Progenitor cell of endocrine pancreas (in vitro differentiated cells): ENCODE data around the gene SLK. TPM values are rescaled to one million over a fixed set of nuclear protein-coding genes. Genes with fewer than 3 reads are reported as not detected.

ENCODE experiments used
- DNase-seq: peaks from one replicate; pipeline ENCODE4 v3.0.0; 2021; ENCODE audit warnings: low spot score; ENCODE audit not compliant: unreplicated experiment
- H3K27ac Mint-ChIP-seq: 2 replicates; pipeline ENCODE4 v1.8.0; 2021; ENCODE audit warnings: mild to moderate bottlenecking, moderate library complexity, mixed read lengths
- H3K27me3 Mint-ChIP-seq: 2 replicates; pipeline ENCODE4 v1.8.0; 2021; ENCODE audit warnings: mixed read lengths
- H3K36me3 Mint-ChIP-seq: 2 replicates; pipeline ENCODE4 v1.8.0; 2022; ENCODE audit warnings: mixed read lengths; ENCODE audit not compliant: insufficient read depth
- H3K4me1 Mint-ChIP-seq: 2 replicates; pipeline ENCODE4 v1.8.0; 2021; ENCODE audit warnings: low read depth, mixed read lengths
- H3K4me3 Mint-ChIP-seq: 2 replicates; pipeline ENCODE4 v1.8.0; 2021; ENCODE audit warnings: low read depth, mild to moderate bottlenecking, moderate library complexity, mixed read lengths
- H3K9me3 Mint-ChIP-seq: 2 replicates; pipeline ENCODE4 v1.8.0; 2021; ENCODE audit warnings: low read depth, mixed read lengths
- total RNA-seq: library from RNA; stranded (reverse); gene quantifications from 2 replicates; pipeline ENCODE4 v1.2.1, GENCODE V29; 2021
- TF ChIP-seq, protein P1 (sequence below): fragments of 200-600 bp; sonication (generic); IDR thresholded peaks from one replicate; pipeline ENCODE4 v1.5.0; 2021; ENCODE audit warnings: antibody characterized with exemption, mild to moderate bottlenecking; ENCODE audit not compliant: unreplicated experiment

The SLK gene
- total RNA-seq, 1 donor from 2014 or later = 29.8 TPM

- no peak for DNase-seq
- Mint-ChIP-seq H3K27me3 (no peaks in the 10 kb centered on the region), H3K9me3 (no peaks in the 10 kb centered on the region), H3K4me3 (no peak overlapping the region), H3K36me3 (peaks cover 3% of the 10 kb centered on the region), H3K27ac (no peak overlapping the region), H3K4me1 (no peaks in the 10 kb centered on the region)
- TF ChIP-seq, protein P1, sequence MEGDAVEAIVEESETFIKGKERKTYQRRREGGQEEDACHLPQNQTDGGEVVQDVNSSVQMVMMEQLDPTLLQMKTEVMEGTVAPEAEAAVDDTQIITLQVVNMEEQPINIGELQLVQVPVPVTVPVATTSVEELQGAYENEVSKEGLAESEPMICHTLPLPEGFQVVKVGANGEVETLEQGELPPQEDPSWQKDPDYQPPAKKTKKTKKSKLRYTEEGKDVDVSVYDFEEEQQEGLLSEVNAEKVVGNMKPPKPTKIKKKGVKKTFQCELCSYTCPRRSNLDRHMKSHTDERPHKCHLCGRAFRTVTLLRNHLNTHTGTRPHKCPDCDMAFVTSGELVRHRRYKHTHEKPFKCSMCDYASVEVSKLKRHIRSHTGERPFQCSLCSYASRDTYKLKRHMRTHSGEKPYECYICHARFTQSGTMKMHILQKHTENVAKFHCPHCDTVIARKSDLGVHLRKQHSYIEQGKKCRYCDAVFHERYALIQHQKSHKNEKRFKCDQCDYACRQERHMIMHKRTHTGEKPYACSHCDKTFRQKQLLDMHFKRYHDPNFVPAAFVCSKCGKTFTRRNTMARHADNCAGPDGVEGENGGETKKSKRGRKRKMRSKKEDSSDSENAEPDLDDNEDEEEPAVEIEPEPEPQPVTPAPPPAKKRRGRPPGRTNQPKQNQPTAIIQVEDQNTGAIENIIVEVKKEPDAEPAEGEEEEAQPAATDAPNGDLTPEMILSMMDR = no peak
Measured at GRCh38 chr10:103991393-103992128, 24.6 kb downstream of the SLK start.

- Mint-ChIP-seq H3K4me1 (no peaks in the 10 kb centered on the region), H3K27me3 (no peaks in the 10 kb centered on the region), H3K9me3 (no peaks in the 10 kb centered on the region), H3K4me3 (no peak overlapping the region), H3K36me3 (peaks cover 9% of the 10 kb centered on the region), H3K27ac (no peak overlapping the region)
- TF ChIP-seq, protein P1 = no peak
- DNase-seq = no peak
Measured at GRCh38 chr10:103995134-103995533, 28.2 kb downstream of the SLK start.

DNA sequence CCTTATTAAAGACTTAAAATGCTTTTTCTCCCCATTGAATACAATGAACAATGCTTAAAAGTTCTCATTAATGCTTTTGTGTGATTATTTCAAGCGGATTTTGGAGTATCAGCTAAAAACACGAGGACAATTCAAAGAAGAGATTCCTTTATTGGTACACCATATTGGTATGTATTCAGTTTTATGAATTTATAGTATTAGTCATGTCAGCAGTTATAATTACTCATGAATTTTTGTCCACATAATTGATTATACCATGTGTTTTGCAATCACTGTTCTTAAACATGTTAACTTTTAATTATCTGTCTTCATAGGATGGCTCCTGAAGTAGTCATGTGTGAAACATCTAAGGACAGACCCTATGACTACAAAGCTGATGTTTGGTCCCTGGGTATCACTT is 31.9 kb downstream of the SLK start:
- H3K27me3 Mint-ChIP-seq = no peaks in the 10 kb centered on the region
- no peaks in the 10 kb centered on the region for H3K9me3 Mint-ChIP-seq
- no peaks in the 10 kb centered on the region for H3K4me1 Mint-ChIP-seq
- H3K4me3 Mint-ChIP-seq = no peak overlapping the region
- no peak overlapping the region for H3K27ac Mint-ChIP-seq
- DNase-seq = no peak
- peaks cover 21% of the 10 kb centered on the region for H3K36me3 Mint-ChIP-seq
- TF ChIP-seq, protein P1 = no peak

DNA sequence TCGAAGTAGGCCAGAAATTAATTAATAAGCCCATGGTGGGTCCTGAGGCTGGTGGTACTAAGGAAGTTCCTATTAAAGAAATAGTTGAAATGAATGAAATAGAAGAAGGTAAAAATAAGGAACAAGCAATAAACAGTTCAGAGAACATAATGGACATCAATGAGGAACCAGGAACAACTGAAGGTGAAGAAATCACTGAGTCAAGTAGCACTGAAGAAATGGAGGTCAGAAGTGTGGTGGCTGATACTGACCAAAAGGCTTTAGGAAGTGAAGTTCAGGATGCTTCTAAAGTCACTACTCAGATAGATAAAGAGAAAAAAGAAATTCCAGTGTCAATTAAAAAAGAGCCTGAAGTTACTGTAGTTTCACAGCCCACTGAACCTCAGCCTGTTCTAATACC is 36.0 kb downstream of the SLK start:
- TF ChIP-seq, protein P1 = no peak
- Mint-ChIP-seq H3K9me3 (no peaks in the 10 kb centered on the region), H3K36me3 (peaks cover 24% of the 10 kb centered on the region), H3K4me1 (no peaks in the 10 kb centered on the region), H3K27me3 (no peaks in the 10 kb centered on the region), H3K4me3 (no peak overlapping the region), H3K27ac (no peak overlapping the region)
- DNase-seq = no peak

- H3K27ac Mint-ChIP-seq = no peak overlapping the region
- H3K27me3 Mint-ChIP-seq = no peaks in the 10 kb centered on the region
- no peak for DNase-seq
- TF ChIP-seq, protein P1 = no peak
- H3K4me1 Mint-ChIP-seq = no peaks in the 10 kb centered on the region
- peaks cover 23% of the 10 kb centered on the region for H3K36me3 Mint-ChIP-seq
- no peaks in the 10 kb centered on the region for H3K9me3 Mint-ChIP-seq
- no peak overlapping the region for H3K4me3 Mint-ChIP-seq
Measured at GRCh38 chr10:104005172-104005863, 38.4 kb downstream of the SLK start.
